ENCODE data around the gene ADAMTSL1.

DNA sequence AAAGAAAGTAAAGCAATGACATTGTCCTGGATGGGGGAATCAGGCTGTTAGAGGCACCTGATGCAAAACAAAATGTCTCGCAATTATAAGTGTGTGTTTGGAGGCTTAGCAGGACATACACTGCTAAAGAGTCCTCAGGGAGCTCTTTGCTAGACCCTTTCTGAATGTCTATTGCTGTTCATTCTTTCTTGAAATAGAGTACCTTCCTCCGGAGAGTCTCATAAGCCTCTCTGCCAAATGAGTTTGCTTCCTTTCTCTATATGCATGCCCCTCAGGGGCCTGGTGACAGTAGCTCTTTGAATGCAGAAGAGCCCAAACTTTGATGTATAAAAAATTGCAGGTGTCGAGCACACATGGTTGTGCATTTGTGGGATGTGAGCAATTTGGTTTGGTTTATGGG is 26.4 kb upstream of the ADAMTSL1 start:
- TF ChIP-seq, protein P1, sequence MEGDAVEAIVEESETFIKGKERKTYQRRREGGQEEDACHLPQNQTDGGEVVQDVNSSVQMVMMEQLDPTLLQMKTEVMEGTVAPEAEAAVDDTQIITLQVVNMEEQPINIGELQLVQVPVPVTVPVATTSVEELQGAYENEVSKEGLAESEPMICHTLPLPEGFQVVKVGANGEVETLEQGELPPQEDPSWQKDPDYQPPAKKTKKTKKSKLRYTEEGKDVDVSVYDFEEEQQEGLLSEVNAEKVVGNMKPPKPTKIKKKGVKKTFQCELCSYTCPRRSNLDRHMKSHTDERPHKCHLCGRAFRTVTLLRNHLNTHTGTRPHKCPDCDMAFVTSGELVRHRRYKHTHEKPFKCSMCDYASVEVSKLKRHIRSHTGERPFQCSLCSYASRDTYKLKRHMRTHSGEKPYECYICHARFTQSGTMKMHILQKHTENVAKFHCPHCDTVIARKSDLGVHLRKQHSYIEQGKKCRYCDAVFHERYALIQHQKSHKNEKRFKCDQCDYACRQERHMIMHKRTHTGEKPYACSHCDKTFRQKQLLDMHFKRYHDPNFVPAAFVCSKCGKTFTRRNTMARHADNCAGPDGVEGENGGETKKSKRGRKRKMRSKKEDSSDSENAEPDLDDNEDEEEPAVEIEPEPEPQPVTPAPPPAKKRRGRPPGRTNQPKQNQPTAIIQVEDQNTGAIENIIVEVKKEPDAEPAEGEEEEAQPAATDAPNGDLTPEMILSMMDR (IDR thresholded peaks at IDR 0.05; ENCODE audit: insufficient read depth, low read depth, low read length), result no peak
- no peak for TF ChIP-seq EZH2 (IDR thresholded peaks at IDR 0.05; ENCODE audit: insufficient read depth, low read length)

Data from astrocyte (in vitro differentiated cells and primary cell).